GM12878 (cell line): ENCODE results near the gene ZNF891. TPM values are rescaled to one million over a fixed set of nuclear protein-coding genes. Genes with fewer than 3 reads are reported as not detected.

Experiments used
- polyA plus RNA-seq, 11 experiments: library from polyadenylated mRNA; depleted of rRNA in 4 of 11; unstranded in 6 of 11; stranded (reverse) in 5 of 11; fragments of >200 nt; fragmentation: Nextera tagmentation in 4 of 11; fragmentation: Illumina TruSeq in 1 of 11; extraction: Ambion mirVana in 4 of 11; extraction: Trizol in 1 of 11; gene quantifications; 1 replicate in 1 of 11; 2 replicates in 10 of 11; pipeline versions ENCODE4 v1.2.1 to v1.2.3, GENCODE V29; 2011 to 2016; ENCODE audit warnings: inconsistent platforms in 2 of 11, missing spikeins in 2 of 11, low read depth in 1 of 11
- total RNA-seq, 4 experiments: library from RNA; depleted of rRNA in 3 of 4; stranded (reverse); fragments of >200 nt in 3 of 4; fragmentation: Illumina TruSeq in 1 of 4; extraction: Trizol in 1 of 4; gene quantifications; 2 replicates each; pipeline versions ENCODE4 v1.2.1 to v1.2.3, GENCODE V29; 2013 to 2021

Gene ZNF891
- total and polyA plus RNA-seq, 10 of the 15 experiments (the other 5 are each of a cell fraction or from before 2014, with no cell fraction given), result 0.20 to 1.1 (median 0.69) TPM

Other genes with a start within 250 kb of the ZNF891 start
Only the 7 nearest of the 8 such genes appear.
- 2.9 and 3.1 TPM in 2 replicates for gene ZNF605, start 174.0 kb downstream of the ZNF891 start, total RNA-seq (2014; rRNA removed)
- 3.8 and 5.4 TPM in 2 replicates for gene ZNF605, start 174.0 kb downstream of the ZNF891 start, total RNA-seq (2014; rRNA removed; fragmentation: Illumina TruSeq; extraction: Trizol)
- gene ZNF605, start 174.0 kb downstream of the ZNF891 start, total RNA-seq (2021), result 3.6 and 3.8 TPM in 2 replicates
- gene ZNF605, start 174.0 kb downstream of the ZNF891 start, polyA plus RNA-seq (2011; rRNA removed), result 4.8 and 10.1 TPM in 2 replicates
- 3.3 and 3.7 TPM in 2 replicates for gene ZNF605, start 174.0 kb downstream of the ZNF891 start, polyA plus RNA-seq (2014; fragmentation: Illumina TruSeq; extraction: Trizol)
- gene ZNF605, start 174.0 kb downstream of the ZNF891 start, polyA plus RNA-seq (2014; fragmentation: Nextera tagmentation; extraction: Ambion mirVana), result 1 to 10 TPM in 1 of 2 experiments, under 1 TPM in 1; 0.95 to 1.3 TPM
- 2.0 and 2.1 TPM in 2 replicates for gene ZNF605, start 174.0 kb downstream of the ZNF891 start, polyA plus RNA-seq (2014; rRNA removed)
- 1 to 10 TPM; 1.5 to 1.6 TPM for gene ZNF605, start 174.0 kb downstream of the ZNF891 start, polyA plus RNA-seq (2016; fragmentation: Nextera tagmentation; extraction: Ambion mirVana)
- 7.2 and 17.1 TPM in 2 replicates for gene ZNF26, start 143.9 kb downstream of the ZNF891 start, total RNA-seq (2014; rRNA removed)
- 8.6 and 9.1 TPM in 2 replicates for gene ZNF26, start 143.9 kb downstream of the ZNF891 start, total RNA-seq (2014; rRNA removed; fragmentation: Illumina TruSeq; extraction: Trizol)
- gene ZNF26, start 143.9 kb downstream of the ZNF891 start, total RNA-seq (2021), result 13.4 and 14.1 TPM in 2 replicates
- gene ZNF26, start 143.9 kb downstream of the ZNF891 start, polyA plus RNA-seq (2011; rRNA removed), result 11.0 and 16.5 TPM in 2 replicates
- 5.7 and 7.4 TPM in 2 replicates for gene ZNF26, start 143.9 kb downstream of the ZNF891 start, polyA plus RNA-seq (2014; fragmentation: Illumina TruSeq; extraction: Trizol)
- 1 to 10 TPM in 1 of 2 experiments, under 1 TPM in 1; 1.00 to 1.4 TPM for gene ZNF26, start 143.9 kb downstream of the ZNF891 start, polyA plus RNA-seq (2014; fragmentation: Nextera tagmentation; extraction: Ambion mirVana)
- 15.4 and 17.1 TPM in 2 replicates for gene ZNF26, start 143.9 kb downstream of the ZNF891 start, polyA plus RNA-seq (2014; rRNA removed)
- gene ZNF26, start 143.9 kb downstream of the ZNF891 start, polyA plus RNA-seq (2016; fragmentation: Nextera tagmentation; extraction: Ambion mirVana), result 10 to 100 TPM in 1 of 2 experiments, 1 to 10 TPM in 1; 9.9 to 11.5 TPM
- gene ZNF84, start 92.8 kb downstream of the ZNF891 start, total RNA-seq (2014; rRNA removed), result 14.9 and 18.7 TPM in 2 replicates
- gene ZNF84, start 92.8 kb downstream of the ZNF891 start, total RNA-seq (2014; rRNA removed; fragmentation: Illumina TruSeq; extraction: Trizol), result 25.7 and 26.1 TPM in 2 replicates
- 16.2 and 19.8 TPM in 2 replicates for gene ZNF84, start 92.8 kb downstream of the ZNF891 start, total RNA-seq (2021)
- gene ZNF84, start 92.8 kb downstream of the ZNF891 start, polyA plus RNA-seq (2011; rRNA removed), result 35.3 and 53.8 TPM in 2 replicates
- gene ZNF84, start 92.8 kb downstream of the ZNF891 start, polyA plus RNA-seq (2014; fragmentation: Illumina TruSeq; extraction: Trizol), result 21.7 and 26.0 TPM in 2 replicates
- 10 to 100 TPM; 10.4 to 11.9 TPM for gene ZNF84, start 92.8 kb downstream of the ZNF891 start, polyA plus RNA-seq (2014; fragmentation: Nextera tagmentation; extraction: Ambion mirVana)
- gene ZNF84, start 92.8 kb downstream of the ZNF891 start, polyA plus RNA-seq (2014; rRNA removed), result 14.0 and 14.6 TPM in 2 replicates
- 10 to 100 TPM; 16.2 to 17.0 TPM for gene ZNF84, start 92.8 kb downstream of the ZNF891 start, polyA plus RNA-seq (2016; fragmentation: Nextera tagmentation; extraction: Ambion mirVana)
- gene ZNF140, start 49.4 kb downstream of the ZNF891 start, total RNA-seq (2014; rRNA removed), result 17.7 and 23.7 TPM in 2 replicates
- gene ZNF140, start 49.4 kb downstream of the ZNF891 start, total RNA-seq (2014; rRNA removed; fragmentation: Illumina TruSeq; extraction: Trizol), result 15.3 TPM in 2 replicates
- gene ZNF140, start 49.4 kb downstream of the ZNF891 start, total RNA-seq (2021), result 11.1 and 11.5 TPM in 2 replicates
- 21.2 and 30.5 TPM in 2 replicates for gene ZNF140, start 49.4 kb downstream of the ZNF891 start, polyA plus RNA-seq (2011; rRNA removed)
- gene ZNF140, start 49.4 kb downstream of the ZNF891 start, polyA plus RNA-seq (2014; fragmentation: Illumina TruSeq; extraction: Trizol), result 14.7 and 18.2 TPM in 2 replicates
- 1 to 10 TPM; 6.8 to 7.4 TPM for gene ZNF140, start 49.4 kb downstream of the ZNF891 start, polyA plus RNA-seq (2014; fragmentation: Nextera tagmentation; extraction: Ambion mirVana)
- gene ZNF140, start 49.4 kb downstream of the ZNF891 start, polyA plus RNA-seq (2014; rRNA removed), result 9.2 TPM in 2 replicates
- gene ZNF140, start 49.4 kb downstream of the ZNF891 start, polyA plus RNA-seq (2016; fragmentation: Nextera tagmentation; extraction: Ambion mirVana), result 10 to 100 TPM; 14.6 to 15.9 TPM
- 3.4 and 3.5 TPM in 2 replicates for gene ZNF10, start 353 bp upstream of the ZNF891 start, total RNA-seq (2014; rRNA removed)
- 2.7 and 3.8 TPM in 2 replicates for gene ZNF10, start 353 bp upstream of the ZNF891 start, total RNA-seq (2014; rRNA removed; fragmentation: Illumina TruSeq; extraction: Trizol)
- 3.2 and 4.1 TPM in 2 replicates for gene ZNF10, start 353 bp upstream of the ZNF891 start, total RNA-seq (2021)
- gene ZNF10, start 353 bp upstream of the ZNF891 start, polyA plus RNA-seq (2011; rRNA removed), result 2.1 and 2.4 TPM in 2 replicates
- gene ZNF10, start 353 bp upstream of the ZNF891 start, polyA plus RNA-seq (2014; fragmentation: Illumina TruSeq; extraction: Trizol), result 3.3 and 3.9 TPM in 2 replicates
- 1 to 10 TPM; 1.8 to 2.5 TPM for gene ZNF10, start 353 bp upstream of the ZNF891 start, polyA plus RNA-seq (2014; fragmentation: Nextera tagmentation; extraction: Ambion mirVana)
- 2.6 and 4.2 TPM in 2 replicates for gene ZNF10, start 353 bp upstream of the ZNF891 start, polyA plus RNA-seq (2014; rRNA removed)
- gene ZNF10, start 353 bp upstream of the ZNF891 start, polyA plus RNA-seq (2016; fragmentation: Nextera tagmentation; extraction: Ambion mirVana), result 1 to 10 TPM; 1.7 to 2.6 TPM
- gene ZNF268, start 51.2 kb upstream of the ZNF891 start, total RNA-seq (2014; rRNA removed), result 17.1 and 23.2 TPM in 2 replicates
- gene ZNF268, start 51.2 kb upstream of the ZNF891 start, total RNA-seq (2014; rRNA removed; fragmentation: Illumina TruSeq; extraction: Trizol), result 18.8 and 20.1 TPM in 2 replicates
- gene ZNF268, start 51.2 kb upstream of the ZNF891 start, total RNA-seq (2021), result 16.2 and 16.6 TPM in 2 replicates
- gene ZNF268, start 51.2 kb upstream of the ZNF891 start, polyA plus RNA-seq (2011; rRNA removed), result 15.1 and 16.6 TPM in 2 replicates
- gene ZNF268, start 51.2 kb upstream of the ZNF891 start, polyA plus RNA-seq (2014; fragmentation: Illumina TruSeq; extraction: Trizol), result 12.0 and 12.3 TPM in 2 replicates
- gene ZNF268, start 51.2 kb upstream of the ZNF891 start, polyA plus RNA-seq (2014; fragmentation: Nextera tagmentation; extraction: Ambion mirVana), result 10 to 100 TPM in 1 of 2 experiments, 1 to 10 TPM in 1; 9.4 to 11.4 TPM
- 11.1 and 14.2 TPM in 2 replicates for gene ZNF268, start 51.2 kb upstream of the ZNF891 start, polyA plus RNA-seq (2014; rRNA removed)
- 10 to 100 TPM; 15.4 to 17.6 TPM for gene ZNF268, start 51.2 kb upstream of the ZNF891 start, polyA plus RNA-seq (2016; fragmentation: Nextera tagmentation; extraction: Ambion mirVana)
- not detected in 2 replicates for gene ANHX, start 105.6 kb upstream of the ZNF891 start, total RNA-seq (2014; rRNA removed)
- gene ANHX, start 105.6 kb upstream of the ZNF891 start, total RNA-seq (2014; rRNA removed; fragmentation: Illumina TruSeq; extraction: Trizol), result not detected in 2 replicates
- not detected in 2 replicates for gene ANHX, start 105.6 kb upstream of the ZNF891 start, total RNA-seq (2021)
- not detected in 2 replicates for gene ANHX, start 105.6 kb upstream of the ZNF891 start, polyA plus RNA-seq (2011; rRNA removed)
- not detected in 2 replicates for gene ANHX, start 105.6 kb upstream of the ZNF891 start, polyA plus RNA-seq (2014; fragmentation: Illumina TruSeq; extraction: Trizol)
- not detected for gene ANHX, start 105.6 kb upstream of the ZNF891 start, polyA plus RNA-seq (2014; fragmentation: Nextera tagmentation; extraction: Ambion mirVana)
- not detected in 2 replicates for gene ANHX, start 105.6 kb upstream of the ZNF891 start, polyA plus RNA-seq (2014; rRNA removed)
- gene ANHX, start 105.6 kb upstream of the ZNF891 start, polyA plus RNA-seq (2016; fragmentation: Nextera tagmentation; extraction: Ambion mirVana), result not detected